Loucy (cell line): Measurements from ENCODE around the gene TSPEAR.

ENCODE experiments used
- H2AFZ ChIP-seq: fragments of 200-600 bp; sonication (generic); 2 replicates; pipeline ENCODE4 v1.6.0; 2016; ENCODE audit warnings: antibody characterized with exemption, mild to moderate bottlenecking, low read length, moderate library complexity
- H3F3A ChIP-seq: fragments of 200-600 bp; 2 replicates; pipeline ENCODE4 v1.6.0; 2016; ENCODE audit warnings: antibody characterized with exemption, low read depth, mild to moderate bottlenecking
- H3K27me3 ChIP-seq: fragments of 200-600 bp; sonication (generic); 2 replicates; pipeline ENCODE4 v1.6.1; 2014; ENCODE audit warnings: low read length, mild to moderate bottlenecking; ENCODE audit not compliant: insufficient read depth, poor library complexity, severe bottlenecking
- H3K36me3 ChIP-seq: fragments of 200-600 bp; sonication (generic); 2 replicates; pipeline ENCODE4 v1.6.1; 2016; ENCODE audit warnings: low read length; ENCODE audit not compliant: insufficient read depth
- H3K4me1 ChIP-seq: fragments of 200-600 bp; sonication (generic); 2 replicates; pipeline ENCODE4 v1.5.1; 2014; ENCODE audit warnings: low read length, mild to moderate bottlenecking; ENCODE audit not compliant: insufficient read depth, poor library complexity, severe bottlenecking
- H3K4me2 ChIP-seq: fragments of 200-600 bp; sonication (generic); 2 replicates; pipeline ENCODE4 v1.6.0; 2014; ENCODE audit warnings: antibody characterized with exemption, low read length, low read depth, mild to moderate bottlenecking; ENCODE audit not compliant: poor library complexity, severe bottlenecking
- H3K4me3 ChIP-seq: fragments of 200-600 bp; sonication (generic); 2 replicates; pipeline ENCODE4 v1.5.1; 2014; ENCODE audit warnings: low read length, mild to moderate bottlenecking, mixed read lengths; ENCODE audit not compliant: poor library complexity, severe bottlenecking
- H3K79me2 ChIP-seq: fragments of 200-600 bp; sonication (generic); 2 replicates; pipeline ENCODE4 v1.6.1; 2014; ENCODE audit warnings: low read length; ENCODE audit not compliant: insufficient read depth
- H3K9ac ChIP-seq: fragments of 200-600 bp; sonication (generic); 2 replicates; pipeline ENCODE4 v1.6.0; 2014; ENCODE audit warnings: mild to moderate bottlenecking, low read depth, low read length, moderate library complexity; ENCODE audit not compliant: poor library complexity, severe bottlenecking
- H3K9me2 ChIP-seq: fragments of 200-600 bp; sonication (generic); replicated peaks from 2 replicates; pipeline ENCODE4 v1.6.1; 2016; ENCODE audit warnings: low read depth, low read length, mixed read lengths
- H3K9me3 ChIP-seq: fragments of 200-600 bp; sonication (generic); 2 replicates; pipeline ENCODE4 v1.6.1; 2014; ENCODE audit warnings: mild to moderate bottlenecking, antibody characterized with exemption, low read length, low read depth; ENCODE audit not compliant: insufficient read depth
- H4K20me1 ChIP-seq: fragments of 200-600 bp; sonication (generic); 2 replicates; pipeline ENCODE4 v1.6.0; 2014; ENCODE audit warnings: antibody characterized with exemption, low read length, mild to moderate bottlenecking; ENCODE audit not compliant: insufficient read depth, poor library complexity, severe bottlenecking
- EZH2phosphoT487 ChIP-seq: fragments of 200-600 bp; IDR thresholded peaks from 2 replicates; pipeline ENCODE4 v1.6.1; 2018; ENCODE audit warnings: antibody characterized with exemption, mild to moderate bottlenecking, moderate library complexity, borderline replicate concordance
- TF ChIP-seq, protein P1 (sequence below): fragments of 200-600 bp; sonication (generic); conservative IDR thresholded peaks from 2 replicates; pipeline ENCODE4 v1.5.1; 2014; ENCODE audit warnings: mild to moderate bottlenecking, antibody characterized with exemption, low read length

TSPEAR gene

DNA sequence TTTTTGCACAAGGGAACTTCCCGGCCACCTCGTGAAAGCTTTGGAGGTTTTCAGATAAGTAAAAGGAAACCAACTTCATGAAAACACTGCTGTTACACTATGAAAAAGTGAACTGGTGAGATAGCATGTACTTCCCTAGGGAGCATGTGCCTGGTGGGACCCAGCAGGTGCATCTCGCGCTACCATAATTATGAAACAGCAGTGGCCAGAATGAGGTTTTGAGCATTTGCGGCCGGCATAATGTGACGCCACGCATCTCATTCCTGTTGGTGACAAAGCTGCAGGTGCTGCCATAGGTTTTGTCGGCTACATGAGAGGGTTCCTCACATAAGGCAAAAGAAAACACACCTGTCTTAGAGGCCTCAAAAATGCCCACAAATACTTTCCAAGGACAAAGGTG is 154.5 kb downstream of the TSPEAR start:
- no peaks in the 10 kb centered on the region for H3F3A ChIP-seq
- H3K36me3 ChIP-seq, result no peaks in the 10 kb centered on the region
- no peaks in the 10 kb centered on the region for H3K9me2 ChIP-seq
- H4K20me1 ChIP-seq, result no peaks in the 10 kb centered on the region
- no peak overlapping the region for H2AFZ ChIP-seq
- H3K4me3 ChIP-seq, result no peak overlapping the region
- H3K4me1 ChIP-seq, result no peaks in the 10 kb centered on the region
- no peaks in the 10 kb centered on the region for H3K9me3 ChIP-seq
- H3K79me2 ChIP-seq, result no peaks in the 10 kb centered on the region
- no peak for TF ChIP-seq EZH2phosphoT487
- TF ChIP-seq, protein P1, sequence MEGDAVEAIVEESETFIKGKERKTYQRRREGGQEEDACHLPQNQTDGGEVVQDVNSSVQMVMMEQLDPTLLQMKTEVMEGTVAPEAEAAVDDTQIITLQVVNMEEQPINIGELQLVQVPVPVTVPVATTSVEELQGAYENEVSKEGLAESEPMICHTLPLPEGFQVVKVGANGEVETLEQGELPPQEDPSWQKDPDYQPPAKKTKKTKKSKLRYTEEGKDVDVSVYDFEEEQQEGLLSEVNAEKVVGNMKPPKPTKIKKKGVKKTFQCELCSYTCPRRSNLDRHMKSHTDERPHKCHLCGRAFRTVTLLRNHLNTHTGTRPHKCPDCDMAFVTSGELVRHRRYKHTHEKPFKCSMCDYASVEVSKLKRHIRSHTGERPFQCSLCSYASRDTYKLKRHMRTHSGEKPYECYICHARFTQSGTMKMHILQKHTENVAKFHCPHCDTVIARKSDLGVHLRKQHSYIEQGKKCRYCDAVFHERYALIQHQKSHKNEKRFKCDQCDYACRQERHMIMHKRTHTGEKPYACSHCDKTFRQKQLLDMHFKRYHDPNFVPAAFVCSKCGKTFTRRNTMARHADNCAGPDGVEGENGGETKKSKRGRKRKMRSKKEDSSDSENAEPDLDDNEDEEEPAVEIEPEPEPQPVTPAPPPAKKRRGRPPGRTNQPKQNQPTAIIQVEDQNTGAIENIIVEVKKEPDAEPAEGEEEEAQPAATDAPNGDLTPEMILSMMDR, result no peak
- H3K27me3 ChIP-seq, result no peaks in the 10 kb centered on the region
- no peak overlapping the region for H3K9ac ChIP-seq
- H3K4me2 ChIP-seq, result no peak overlapping the region

GRCh38 chr21:44555200-44555875 is 156.0 kb downstream of the TSPEAR start:
- H3K9me3 ChIP-seq, result no peaks in the 10 kb centered on the region
- H3K9ac ChIP-seq, result no peak overlapping the region
- no peaks in the 10 kb centered on the region for H3K27me3 ChIP-seq
- H4K20me1 ChIP-seq, result no peaks in the 10 kb centered on the region
- H3K4me3 ChIP-seq, result no peak overlapping the region
- no peak for TF ChIP-seq EZH2phosphoT487
- TF ChIP-seq, protein P1, result no peak
- no peak overlapping the region for H3K4me2 ChIP-seq
- no peaks in the 10 kb centered on the region for H3F3A ChIP-seq
- no peaks in the 10 kb centered on the region for H3K36me3 ChIP-seq
- no peaks in the 10 kb centered on the region for H3K4me1 ChIP-seq
- H3K9me2 ChIP-seq, result no peaks in the 10 kb centered on the region
- H2AFZ ChIP-seq, result no peak overlapping the region
- no peaks in the 10 kb centered on the region for H3K79me2 ChIP-seq

GRCh38 chr21:44552681-44553080 is 158.7 kb downstream of the TSPEAR start:
- H3K36me3 ChIP-seq, result no peaks in the 10 kb centered on the region
- no peaks in the 10 kb centered on the region for H3K9me2 ChIP-seq
- H3K4me2 ChIP-seq, result no peak overlapping the region
- H3K9me3 ChIP-seq, result no peaks in the 10 kb centered on the region
- H3K27me3 ChIP-seq, result no peaks in the 10 kb centered on the region
- H3K4me1 ChIP-seq, result no peaks in the 10 kb centered on the region
- no peaks in the 10 kb centered on the region for H3K79me2 ChIP-seq
- no peak overlapping the region for H3K9ac ChIP-seq
- TF ChIP-seq, protein P1, result no peak
- no peak for TF ChIP-seq EZH2phosphoT487
- H3K4me3 ChIP-seq, result no peak overlapping the region
- no peaks in the 10 kb centered on the region for H3F3A ChIP-seq
- H2AFZ ChIP-seq, result no peak overlapping the region
- H4K20me1 ChIP-seq, result no peaks in the 10 kb centered on the region
